Spleen (tissue), 11 donors: Measurements from ENCODE around the gene PRPSAP1. TPM values are rescaled to one million over a fixed set of nuclear protein-coding genes. Genes with fewer than 3 reads are reported as not detected.
"Not testable (repeated sequence)": the region's sequence is repeated elsewhere in the genome, so short reads cannot be mapped to it uniquely, and the experiment has no call there.

Experiments used
- DNase-seq: peaks from one replicate; pipeline ENCODE4 v3.0.0-alpha.2; 2020
- H3K27ac ChIP-seq, 8 donors: fragments of 200-600 bp; sonication (generic) in 7 of 8; 1 replicate in 4 of 8; 2 replicates in 4 of 8; pipeline versions ENCODE4 v1.5.0 to v1.8.0; 2016 to 2021; ENCODE audit warnings: inconsistent platforms in 4 of 8, mild to moderate bottlenecking in 4 of 8, moderate library complexity in 1 of 8
- H3K27me3 ChIP-seq, 7 donors: fragments of 200-600 bp; sonication (generic) in 6 of 7; replicated peaks in 1 of 7; 1 replicate in 4 of 7; 2 replicates in 3 of 7; pipeline versions ENCODE4 v1.5.0 to v1.8.0; 2016 to 2021; ENCODE audit warnings: inconsistent platforms in 3 of 7, mild to moderate bottlenecking in 1 of 7
- H3K36me3 ChIP-seq, 6 donors: fragments of 200-600 bp; sonication (generic) in 5 of 6; 1 replicate in 4 of 6; 2 replicates in 2 of 6; pipeline versions ENCODE4 v1.5.0 to v1.8.0; 2016 to 2021; ENCODE audit warnings: inconsistent platforms in 2 of 6
- H3K4me1 ChIP-seq, 6 donors: fragments of 200-600 bp; sonication (generic) in 5 of 6; 1 replicate in 3 of 6; 2 replicates in 3 of 6; pipeline versions ENCODE4 v1.5.0 to v1.8.0; 2016 to 2021; ENCODE audit warnings: inconsistent platforms in 3 of 6
- H3K4me3 ChIP-seq, 8 donors: fragments of 200-600 bp; sonication (generic) in 7 of 8; 1 replicate in 4 of 8; 2 replicates in 4 of 8; pipeline versions ENCODE4 v1.5.0 to v1.8.0; 2016 to 2021; ENCODE audit warnings: inconsistent platforms in 4 of 8, mild to moderate bottlenecking in 4 of 8, moderate library complexity in 2 of 8
- H3K9me3 ChIP-seq, 8 donors: fragments of 200-600 bp; sonication (generic) in 7 of 8; 1 replicate in 4 of 8; 2 replicates in 4 of 8; pipeline versions ENCODE4 v1.5.0 to v1.8.0; 2016 to 2021; ENCODE audit warnings: inconsistent platforms in 4 of 8
- CTCF ChIP-seq, 11 experiments: fragments of 200-600 bp in 7 of 11; fragments of 450-650 bp in 4 of 11; sonication (generic) in 4 of 11; IDR thresholded peaks in 8 of 11; conservative IDR thresholded peaks in 3 of 11; 1 replicate in 7 of 11; 2 replicates in 4 of 11; pipeline versions ENCODE4 v1.4.0 to v1.8.0; 2016 to 2021; ENCODE audit warnings: antibody characterized with exemption in 11 of 11, inconsistent platforms in 4 of 11, mild to moderate bottlenecking in 1 of 11
- POLR2A ChIP-seq, 3 donors: fragments of 450-650 bp; IDR thresholded peaks; one replicate each; pipeline ENCODE4 v1.5.1; 2017; ENCODE audit warnings: antibody characterized with exemption in 3 of 3, mild to moderate bottlenecking in 1 of 3
- POLR2AphosphoS5 ChIP-seq, 3 donors: sonication (generic); formaldehyde crosslinking; IDR thresholded peaks; one replicate each; pipeline ENCODE4 v1.5.1; 2017; ENCODE audit warnings: antibody characterized with exemption in 3 of 3
- WGBS, 5 donors: extraction: QIAGEN DNeasy Blood & Tissue Kit in 3 of 5; methylation state at CpG; one replicate each; pipeline versions ENCODE4 v1.1.5 to v1.1.7; 2013 to 2018; 5-methylcytosine and 5-hydroxymethylcytosine counted together
- intact Hi-C: fragments of 100-400 bp; cut with DNase I; formaldehyde crosslinking; loops from one replicate; pipeline ENCODE4 v1.15.0; 2023; ENCODE audit warnings: low total_unique reads
- polyA plus RNA-seq, 3 donors: library from polyadenylated mRNA; stranded (reverse); fragments of 200-250 nt; gene quantifications; one replicate each; pipeline ENCODE4 v1.2.1, GENCODE V29; 2013
- total RNA-seq, 7 donors: library from RNA; depleted of rRNA in 3 of 7; stranded (reverse); fragments of >200 nt in 3 of 7; fragmentation: NEBNext Ultra II Directional in 4 of 7; extraction: Animal tissue kit (Norgen Biotek cat#: 25700) in 4 of 7; gene quantifications; one replicate each; pipeline versions ENCODE4 v1.1.0 to v1.2.1, GENCODE V29; 2016 to 2021
- donor health status: healthy with polysubstance abuse.
- donor health status: DM: no; HTN: no; CAD: no; lungs with moderate emphysema.
- donor health status: DM: no; HTN: no; CAD: no.
- donor health status: Bipolar disorder and iron deficiency.
- donor health status: healthy.
- donor health status: DM: no; HTN: no; CAD: no.
- donor health status: DM: yes; HTN: yes; CAD: no.

PRPSAP1 gene
- total and polyA plus RNA-seq, 10 donors, result 17.5 to 54.1 (median 35.8) TPM

GRCh38 chr17:76363107-76363842 lies 9.6 kb upstream of the PRPSAP1 start:
- WGBS, 5 donors, result 72 to 83% (median 76%) methylated on average over 11 of the region's 11 CpGs
- Histone ChIP-seq H3K9me3 (no peaks in the 10 kb centered on the region), H3K27me3 (peaks cover 0 to 26% (median 0%) of the 10 kb centered on the region in 7 donors), H3K4me1 (peaks cover 0 to 22% (median 10%) of the 10 kb centered on the region in 6 donors), H3K27ac (no peak overlapping the region), H3K4me3 (no peak overlapping the region), H3K36me3 (no peaks in the 10 kb centered on the region)
- intact Hi-C loops, result no loop called here
- DNase-seq, result no peak
- no peak for TF ChIP-seq POLR2A (IDR thresholded peaks at IDR 0.05)
- TF ChIP-seq POLR2AphosphoS5 (IDR thresholded peaks at IDR 0.05), result no peak
- TF ChIP-seq CTCF (IDR thresholded peaks at IDR 0.05 in 8 of 11, conservative IDR thresholded peaks at IDR 0.05 in 3 of 11), result no peak

GRCh38 chr17:76360461-76360860 lies 6.7 kb upstream of the PRPSAP1 start:
- intact Hi-C loops, result no loop called here
- Histone ChIP-seq H3K27ac (no peak overlapping the region), H3K9me3 (no peaks in the 10 kb centered on the region), H3K36me3 (no peaks in the 10 kb centered on the region), H3K4me1 (peaks cover 0 to 22% (median 10%) of the 10 kb centered on the region in 6 donors), H3K27me3 (peaks cover 0 to 22% (median 0%) of the 10 kb centered on the region in 7 donors), H3K4me3 (no peak overlapping the region)
- WGBS, 5 donors, result 80 to 93% (median 87%) methylated on average over 2 of the region's 2 CpGs
- DNase-seq, result no peak
- TF ChIP-seq CTCF (IDR thresholded peaks at IDR 0.05 in 8 of 11, conservative IDR thresholded peaks at IDR 0.05 in 3 of 11), result no peak

- WGBS, 5 donors, result 81 to 95% (median 87%) methylated on average over 6 of the region's 6 CpGs
- H3K36me3 ChIP-seq, intact Hi-C loops, H3K27ac ChIP-seq, DNase-seq, H3K4me3 ChIP-seq, H3K9me3 ChIP-seq: not testable (repeated sequence)
- H3K27me3 ChIP-seq, result peaks cover 0 to 15% (median 0%) of the 10 kb centered on the region in 7 donors
- peaks cover 0 to 23% (median 12%) of the 10 kb centered on the region in 6 donors for H3K4me1 ChIP-seq
These were observed 6.1 kb upstream of the PRPSAP1 start for GRCh38 chr17:76359776-76360175.

GRCh38 chr17:76359375-76359774 lies 5.7 kb upstream of the PRPSAP1 start:
- WGBS, 5 donors, result 84 to 90% (median 87%) methylated on average over 6 of the region's 6 CpGs
- no peak for DNase-seq
- Histone ChIP-seq H3K4me3 (no peak overlapping the region), H3K27me3 (peaks cover 0 to 11% (median 0%) of the 10 kb centered on the region in 7 donors), H3K27ac (no peak overlapping the region), H3K36me3 (no peaks in the 10 kb centered on the region), H3K9me3 (no peaks in the 10 kb centered on the region), H3K4me1 (peaks cover 4 to 27% (median 16%) of the 10 kb centered on the region in 6 donors)
- TF ChIP-seq CTCF (IDR thresholded peaks at IDR 0.05 in 8 of 11, conservative IDR thresholded peaks at IDR 0.05 in 3 of 11) (no peak), POLR2AphosphoS5 (IDR thresholded peaks at IDR 0.05) (no peak), POLR2A (IDR thresholded peaks at IDR 0.05) (no peak)
- intact Hi-C loops, result no loop called here
